HepG2 (cell line): Measurements from ENCODE around the gene TTBK1. TPM values are rescaled to one million over a fixed set of nuclear protein-coding genes. Genes with fewer than 3 reads are reported as not detected.

ENCODE experiments used
- CCAR2 ChIP-seq: fragments of 200-400 bp; formaldehyde crosslinking; optimal IDR thresholded peaks from 2 replicates; pipeline ENCODE3; 2018; ENCODE audit warnings: low read depth, mild to moderate bottlenecking, low read length, moderate library complexity
- CEBPG ChIP-seq: IDR thresholded peaks from 2 replicates; pipeline ENCODE4 v1.6.1; 2016
- CHCHD3 ChIP-seq: sonication (generic); formaldehyde crosslinking; IDR thresholded peaks from 2 replicates; pipeline ENCODE4 v1.8.0; 2022; ENCODE audit warnings: mild to moderate bottlenecking, missing genetic modification reagents, moderate library complexity
- CTCF ChIP-seq: sonication (generic); formaldehyde crosslinking; IDR thresholded peaks from 2 replicates; pipeline ENCODE4 v1.5.0; 2020; ENCODE audit warnings: mild to moderate bottlenecking, missing genetic modification reagents, moderate library complexity
- GZF1 ChIP-seq: sonication (generic); formaldehyde crosslinking; IDR thresholded peaks from 2 replicates; pipeline ENCODE4 v1.5.1; 2020; ENCODE audit warnings: mild to moderate bottlenecking, missing genetic modification reagents
- KDM5B ChIP-seq: sonication (generic); formaldehyde crosslinking; IDR thresholded peaks from 2 replicates; pipeline ENCODE4 v1.4.0; 2020; ENCODE audit warnings: missing genetic modification reagents, mild to moderate bottlenecking, borderline replicate concordance
- MAFF ChIP-seq: IDR thresholded peaks from 2 replicates; pipeline ENCODE4 v1.6.1; 2011; ENCODE audit warnings: low read depth, low read length, improper control_type of control experiment
- TRIM22 ChIP-seq: fragments of 450-650 bp; IDR thresholded peaks from 2 replicates; pipeline ENCODE4 v1.6.1; 2017
- ZBTB21 ChIP-seq: sonication (generic); formaldehyde crosslinking; IDR thresholded peaks from 2 replicates; pipeline ENCODE4 v1.4.0; 2020; ENCODE audit warnings: missing genetic modification reagents
- ZNF224 ChIP-seq: sonication (generic); formaldehyde crosslinking; IDR thresholded peaks from 2 replicates; pipeline ENCODE4 v1.5.0; 2020; ENCODE audit warnings: mild to moderate bottlenecking, missing genetic modification reagents
- ZNF44 ChIP-seq: sonication (generic); formaldehyde crosslinking; IDR thresholded peaks from 2 replicates; pipeline ENCODE4 v1.5.1; 2020; ENCODE audit warnings: mild to moderate bottlenecking, missing genetic modification reagents
- ZNF546 ChIP-seq: sonication (generic); formaldehyde crosslinking; conservative IDR thresholded peaks from 2 replicates; pipeline ENCODE4 v1.8.1; 2023; ENCODE audit warnings: mild to moderate bottlenecking, missing genetic modification reagents
- ZNF609 ChIP-seq: sonication (generic); formaldehyde crosslinking; IDR thresholded peaks from 2 replicates; pipeline ENCODE4 v1.4.0; 2020; ENCODE audit warnings: mild to moderate bottlenecking, missing genetic modification reagents, borderline replicate concordance
- ZNF772 ChIP-seq: sonication (generic); formaldehyde crosslinking; IDR thresholded peaks from 2 replicates; pipeline ENCODE4 v1.5.0; 2020; ENCODE audit warnings: mild to moderate bottlenecking, missing genetic modification reagents
- polyA plus RNA-seq, 8 experiments: library from polyadenylated mRNA; depleted of rRNA in 3 of 8; stranded (reverse) in 7 of 8; unstranded in 1 of 8; fragments of >200 nt; fragmentation: Illumina TruSeq in 4 of 8; extraction: Trizol in 4 of 8; gene quantifications; 2 replicates each; pipeline versions ENCODE4 v1.2.1 to v1.2.3, GENCODE V29; 2011 to 2016; ENCODE audit warnings: low read depth in 4 of 8, missing spikeins in 1 of 8, mixed read lengths in 1 of 8; ENCODE audit not compliant: insufficient read depth in 1 of 8
- total RNA-seq, 5 experiments: library from RNA; depleted of rRNA; stranded (reverse); fragments of >200 nt; fragmentation: Illumina TruSeq; extraction: Trizol; gene quantifications; 2 replicates each; pipeline ENCODE4 v1.2.3, GENCODE V29; 2016; ENCODE audit warnings: low read depth in 1 of 5
- TF ChIP-seq, protein P1 (sequence below): sonication (generic); formaldehyde crosslinking; IDR thresholded peaks from 2 replicates; pipeline ENCODE4 v1.5.0; 2020; ENCODE audit warnings: mild to moderate bottlenecking, missing genetic modification reagents, borderline replicate concordance
- TF ChIP-seq, protein P2 (sequence below): sonication (generic); formaldehyde crosslinking; IDR thresholded peaks from 2 replicates; pipeline ENCODE4 v1.8.0; 2022; ENCODE audit warnings: missing genetic modification reagents, mild to moderate bottlenecking, moderate library complexity, borderline replicate concordance

Gene TTBK1
- total and polyA plus RNA-seq, 2 of the 13 experiments (the other 11 are each of a cell fraction or from before 2014, with no cell fraction given): 0.24 to 0.33 TPM

GRCh38 chr6:43299338-43300293, 56.3 kb downstream of the TTBK1 start (continued):
- TF ChIP-seq CTCF (CRISPR knock-in tag) (peak; percentile 15; the same call in 1 of the 2 replicates), ZNF224 (CRISPR knock-in tag) (no peak), ZNF609 (no peak), CEBPG (CRISPR knock-in tag) (no peak), ZBTB21 (CRISPR knock-in tag) (no peak), CHCHD3 (CRISPR knock-in tag) (no peak), KDM5B (0 out of 2 replicates have a peak, but pooled peaks have one; percentile 38), CCAR2 (no peak), ZNF44 (CRISPR knock-in tag) (no peak), TRIM22 (no peak), ZNF772 (CRISPR knock-in tag) (no peak), GZF1 (CRISPR knock-in tag) (no peak), MAFF (no peak), ZNF546 (no peak)
- TF ChIP-seq, protein P1, sequence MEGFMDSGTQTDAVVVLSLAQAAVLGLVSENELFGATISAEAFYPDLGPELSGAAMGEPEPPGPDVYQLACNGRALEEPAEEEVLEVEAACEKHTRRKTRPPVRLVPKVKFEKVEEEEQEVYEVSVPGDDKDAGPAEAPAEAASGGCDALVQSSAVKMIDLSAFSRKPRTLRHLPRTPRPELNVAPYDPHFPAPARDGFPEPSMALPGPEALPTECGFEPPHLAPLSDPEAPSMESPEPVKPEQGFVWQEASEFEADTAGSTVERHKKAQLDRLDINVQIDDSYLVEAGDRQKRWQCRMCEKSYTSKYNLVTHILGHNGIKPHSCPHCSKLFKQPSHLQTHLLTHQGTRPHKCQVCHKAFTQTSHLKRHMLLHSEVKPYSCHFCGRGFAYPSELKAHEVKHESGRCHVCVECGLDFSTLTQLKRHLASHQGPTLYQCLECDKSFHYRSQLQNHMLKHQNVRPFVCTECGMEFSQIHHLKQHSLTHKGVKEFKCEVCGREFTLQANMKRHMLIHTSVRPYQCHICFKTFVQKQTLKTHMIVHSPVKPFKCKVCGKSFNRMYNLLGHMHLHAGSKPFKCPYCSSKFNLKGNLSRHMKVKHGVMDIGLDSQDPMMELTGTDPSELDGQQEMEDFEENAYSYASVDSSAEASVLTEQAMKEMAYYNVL (CRISPR knock-in tag): 0 out of 2 replicates have a peak, but pooled peaks have one; percentile 34
- TF ChIP-seq, protein P2, sequence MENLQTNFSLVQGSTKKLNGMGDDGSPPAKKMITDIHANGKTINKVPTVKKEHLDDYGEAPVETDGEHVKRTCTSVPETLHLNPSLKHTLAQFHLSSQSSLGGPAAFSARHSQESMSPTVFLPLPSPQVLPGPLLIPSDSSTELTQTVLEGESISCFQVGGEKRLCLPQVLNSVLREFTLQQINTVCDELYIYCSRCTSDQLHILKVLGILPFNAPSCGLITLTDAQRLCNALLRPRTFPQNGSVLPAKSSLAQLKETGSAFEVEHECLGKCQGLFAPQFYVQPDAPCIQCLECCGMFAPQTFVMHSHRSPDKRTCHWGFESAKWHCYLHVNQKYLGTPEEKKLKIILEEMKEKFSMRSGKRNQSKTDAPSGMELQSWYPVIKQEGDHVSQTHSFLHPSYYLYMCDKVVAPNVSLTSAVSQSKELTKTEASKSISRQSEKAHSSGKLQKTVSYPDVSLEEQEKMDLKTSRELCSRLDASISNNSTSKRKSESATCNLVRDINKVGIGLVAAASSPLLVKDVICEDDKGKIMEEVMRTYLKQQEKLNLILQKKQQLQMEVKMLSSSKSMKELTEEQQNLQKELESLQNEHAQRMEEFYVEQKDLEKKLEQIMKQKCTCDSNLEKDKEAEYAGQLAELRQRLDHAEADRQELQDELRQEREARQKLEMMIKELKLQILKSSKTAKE (CRISPR knock-in tag): 0 out of 2 replicates have a peak, but pooled peaks have one; percentile 32
